ENCODE measurements around the gene UFC1. TPM values are rescaled to one million over a fixed set of nuclear protein-coding genes. Genes with fewer than 3 reads are reported as not detected.

The UFC1 gene
- total and polyA plus RNA-seq, 2 of the 13 experiments (the other 11 are each of a cell fraction or from before 2014, with no cell fraction given): 72.8 to 85.2 TPM

- peak; percentile 66; the same call in 1 of the 2 replicates for TF ChIP-seq TBX2 (CRISPR knock-in tag; IDR thresholded peaks at IDR 0.05; ENCODE audit: borderline replicate concordance)
- TF ChIP-seq HNF4A (CRISPR knock-in tag; IDR thresholded peaks at IDR 0.05): peak; percentile 9; the same call in 1 of the 2 replicates
- TF ChIP-seq ZFP37 (CRISPR knock-in tag; IDR thresholded peaks at IDR 0.05; ENCODE audit: borderline replicate concordance): no peak
- TF ChIP-seq ZNF17 (CRISPR knock-in tag; IDR thresholded peaks at IDR 0.05): no peak
- peak; percentile 70; the same call in 1 of the 2 replicates for TF ChIP-seq ZFP36L1 (CRISPR knock-in tag; IDR thresholded peaks at IDR 0.05)
- TF ChIP-seq ZEB1 (IDR thresholded peaks at IDR 0.05; ENCODE audit: insufficient replicate concordance, low read depth): no peak
- TF ChIP-seq ZNF770 (CRISPR knock-in tag; IDR thresholded peaks at IDR 0.05): no peak
- no peak for TF ChIP-seq ATF3 (CRISPR knock-in tag; IDR thresholded peaks at IDR 0.05)
- peak; percentile 88 for TF ChIP-seq GMEB1 (CRISPR knock-in tag; IDR thresholded peaks at IDR 0.05; ENCODE audit: borderline replicate concordance)
- peak; percentile 62; the same call in 1 of the 2 replicates for TF ChIP-seq UBTF (CRISPR knock-in tag; IDR thresholded peaks at IDR 0.05)
- TF ChIP-seq SUZ12 (IDR thresholded peaks at IDR 0.05; ENCODE audit: low read depth, low read length): no peak
- no peak for TF ChIP-seq SMAD1 (CRISPR knock-in tag; IDR thresholded peaks at IDR 0.05; ENCODE audit: borderline replicate concordance, low read depth)
- TF ChIP-seq ZKSCAN8 (CRISPR knock-in tag; IDR thresholded peaks at IDR 0.05; ENCODE audit: borderline replicate concordance): no peak
- 0 out of 2 replicates have a peak, but pooled peaks have one; percentile 49 for TF ChIP-seq MED13 (CRISPR knock-in tag; IDR thresholded peaks at IDR 0.05)
- TF ChIP-seq SIX1 (CRISPR knock-in tag; IDR thresholded peaks at IDR 0.05; ENCODE audit: borderline replicate concordance): no peak
- TF ChIP-seq ZNF138 (CRISPR knock-in tag; IDR thresholded peaks at IDR 0.05; ENCODE audit: low read depth): 0 out of 2 replicates have a peak, but pooled peaks have one; percentile 53
- TF ChIP-seq FLYWCH1 (CRISPR knock-in tag; IDR thresholded peaks at IDR 0.05): no peak
- no peak for TF ChIP-seq JUNB (CRISPR knock-in tag; IDR thresholded peaks at IDR 0.05; ENCODE audit: borderline replicate concordance)
- no peak for TF ChIP-seq ZNF549 (CRISPR knock-in tag; IDR thresholded peaks at IDR 0.05)
- TF ChIP-seq WIZ (CRISPR knock-in tag; IDR thresholded peaks at IDR 0.05): no peak
- no peak for TF ChIP-seq ZBTB39 (CRISPR knock-in tag; IDR thresholded peaks at IDR 0.05)
Observed at GRCh38 chr1:161117759-161118581, 35.8 kb upstream of the UFC1 start, which contains the start of the genes NIT1 and PFDN2 (continued).

Measured in HepG2 (cell line).